ENCODE measurements around the gene RIC1.
"Not testable (repeated sequence)": the region's sequence is repeated elsewhere in the genome, so short reads cannot be mapped to it uniquely, and the experiment has no call there.

Gene RIC1

GRCh38 chr9:5624655-5625054 is 4.3 kb upstream of the RIC1 start:
- no peak for DNase-seq (ENCODE audit: low read depth, low spot score)

GRCh38 chr9:5626727-5627634 is 1.9 kb upstream of the RIC1 start:
- peak; percentile 11 for DNase-seq (ENCODE audit: low read depth, low spot score)

GRCh38 chr9:5627686-5628085 is 1.2 kb upstream of the RIC1 start:
- DNase-seq (ENCODE audit: low read depth, low spot score) = not testable (repeated sequence)

GRCh38 chr9:5628183-5628529 is 751 bp upstream of the RIC1 start:
- DNase-seq (ENCODE audit: low read depth, low spot score) = no peak

- DNase-seq (ENCODE audit: low read depth, low spot score) = peak; percentile 11
Observed at GRCh38 chr9:5629312-5630080, 589 bp downstream of the RIC1 start.

GRCh38 chr9:5630081-5630507 is 1.2 kb downstream of the RIC1 start:
- peak; percentile 5 for DNase-seq (ENCODE audit: low read depth, low spot score)

- DNase-seq (ENCODE audit: low read depth, low spot score) = no peak
Observed at GRCh38 chr9:5631026-5631425, 2.1 kb downstream of the RIC1 start.

- DNase-seq (ENCODE audit: low read depth, low spot score) = no peak
Observed at GRCh38 chr9:5632540-5632939, 3.6 kb downstream of the RIC1 start.

- no peak for DNase-seq (ENCODE audit: low read depth, low spot score)
Observed at GRCh38 chr9:5633243-5633642, 4.3 kb downstream of the RIC1 start.

GRCh38 chr9:5635390-5635789 is 6.5 kb downstream of the RIC1 start:
- DNase-seq (ENCODE audit: low read depth, low spot score) = no peak

- DNase-seq (ENCODE audit: low read depth, low spot score) = no peak
Observed at GRCh38 chr9:5639816-5640215, 10.9 kb downstream of the RIC1 start.

- no peak for DNase-seq (ENCODE audit: low read depth, low spot score)
Observed at GRCh38 chr9:5642170-5642569, 13.3 kb downstream of the RIC1 start.

- no peak for DNase-seq (ENCODE audit: low read depth, low spot score)
Observed at GRCh38 chr9:5643005-5643624, 14.2 kb downstream of the RIC1 start.

- DNase-seq (ENCODE audit: low read depth, low spot score) = no peak
Observed at GRCh38 chr9:5644501-5644900, 15.6 kb downstream of the RIC1 start.

- no peak for DNase-seq (ENCODE audit: low read depth, low spot score)
Observed at GRCh38 chr9:5646116-5646515, 17.2 kb downstream of the RIC1 start.

- no peak for DNase-seq (ENCODE audit: low read depth, low spot score)
Observed at GRCh38 chr9:5650356-5651105, 21.6 kb downstream of the RIC1 start.

- DNase-seq (ENCODE audit: low read depth, low spot score) = no peak
Observed at GRCh38 chr9:5651246-5651645, 22.3 kb downstream of the RIC1 start.

GRCh38 chr9:5652821-5653220 is 23.9 kb downstream of the RIC1 start:
- no peak for DNase-seq (ENCODE audit: low read depth, low spot score)

- not testable (repeated sequence) for DNase-seq (ENCODE audit: low read depth, low spot score)
Observed at GRCh38 chr9:5662804-5663203, 33.9 kb downstream of the RIC1 start.

- DNase-seq (ENCODE audit: low read depth, low spot score) = no peak
Observed at GRCh38 chr9:5665059-5665458, 36.2 kb downstream of the RIC1 start.

- no peak for DNase-seq (ENCODE audit: low read depth, low spot score)
Observed at GRCh38 chr9:5667391-5667790, 38.5 kb downstream of the RIC1 start.

GRCh38 chr9:5670079-5670478 is 41.2 kb downstream of the RIC1 start:
- DNase-seq (ENCODE audit: low read depth, low spot score) = no peak

Measured in brain pericyte (primary cell).